AG20443 (cell line): ENCODE data around the gene GOLT1A.

ENCODE experiments used
- DNase-seq: peaks from one replicate; pipeline ENCODE4 v3.0.0; 2012; ENCODE audit warnings: low spot score, mixed read lengths

GOLT1A gene

DNA sequence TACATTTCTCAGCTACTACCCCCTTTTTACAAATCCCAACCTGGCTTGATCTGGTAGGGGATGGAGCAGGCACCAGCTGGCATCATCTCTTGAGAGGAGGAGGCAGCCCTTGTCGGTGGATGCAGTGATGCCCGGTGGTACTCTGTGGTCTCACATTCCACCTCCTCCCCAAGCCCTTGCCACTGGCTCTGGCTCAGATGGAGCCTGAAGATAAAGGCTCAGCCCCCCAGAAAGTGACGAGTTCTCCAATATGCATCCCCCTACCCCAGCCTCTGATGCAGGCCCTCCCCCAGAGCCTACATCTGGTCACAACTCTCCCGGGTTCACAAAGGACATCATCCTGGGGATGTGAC lies 3.8 kb upstream of the GOLT1A start:
- DNase-seq: no peak

DNA sequence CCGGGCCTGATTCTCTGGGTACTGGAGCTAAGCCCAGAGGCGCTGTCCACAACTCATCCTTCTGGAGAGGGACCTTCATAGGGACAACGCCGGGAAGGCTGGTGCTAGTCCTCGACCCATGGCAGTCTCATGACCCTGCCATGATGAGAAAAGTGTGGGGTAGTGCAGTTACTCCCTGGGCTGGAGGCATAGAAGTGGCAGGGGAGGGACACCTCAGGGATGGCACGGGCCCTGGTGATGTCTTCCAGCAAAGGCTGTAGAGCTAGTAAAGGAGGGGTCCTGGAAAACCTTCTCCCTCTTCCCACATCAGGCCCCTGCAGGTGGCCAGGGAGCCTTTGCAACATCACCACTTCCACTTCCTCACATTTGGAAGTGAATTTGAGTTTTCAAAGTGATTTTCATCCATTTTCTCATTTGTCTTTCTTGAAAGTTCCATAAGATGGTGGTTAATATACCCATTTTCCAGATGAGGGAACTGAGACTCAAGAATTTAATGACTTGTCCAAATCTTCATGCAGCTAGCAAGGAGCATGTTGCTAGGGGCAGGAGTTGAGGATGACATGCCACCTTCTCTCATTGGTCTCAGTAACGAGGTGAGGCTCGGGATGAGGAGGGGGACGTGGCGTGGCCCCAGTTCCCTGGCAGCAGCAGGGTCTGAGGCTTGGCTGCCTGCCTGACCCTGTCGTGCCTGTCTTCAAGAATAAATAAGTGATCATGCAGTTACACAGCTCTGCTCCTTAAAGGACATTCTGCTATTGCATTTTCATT lies 3.3 kb upstream of the GOLT1A start:
- no peak for DNase-seq

DNA sequence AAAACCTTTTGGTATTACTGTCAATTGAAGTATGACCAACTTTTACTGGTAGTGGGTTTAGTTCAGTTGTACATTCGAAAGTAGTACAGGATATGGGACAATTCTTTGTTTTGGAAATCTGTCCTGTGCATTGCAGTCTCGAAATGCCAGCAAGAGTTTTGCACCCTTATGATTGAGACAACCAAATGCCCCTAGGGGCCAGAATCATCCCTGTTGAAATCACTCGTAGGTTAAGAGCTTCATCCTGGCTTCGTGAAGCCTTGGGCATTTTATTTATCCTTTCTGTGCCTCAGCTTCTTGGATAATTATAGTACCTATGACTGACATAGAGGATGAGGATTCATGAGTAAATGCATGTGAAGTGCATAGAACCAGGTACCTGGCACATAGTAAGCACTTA lies 2.4 kb upstream of the GOLT1A start:
- DNase-seq: no peak

DNA sequence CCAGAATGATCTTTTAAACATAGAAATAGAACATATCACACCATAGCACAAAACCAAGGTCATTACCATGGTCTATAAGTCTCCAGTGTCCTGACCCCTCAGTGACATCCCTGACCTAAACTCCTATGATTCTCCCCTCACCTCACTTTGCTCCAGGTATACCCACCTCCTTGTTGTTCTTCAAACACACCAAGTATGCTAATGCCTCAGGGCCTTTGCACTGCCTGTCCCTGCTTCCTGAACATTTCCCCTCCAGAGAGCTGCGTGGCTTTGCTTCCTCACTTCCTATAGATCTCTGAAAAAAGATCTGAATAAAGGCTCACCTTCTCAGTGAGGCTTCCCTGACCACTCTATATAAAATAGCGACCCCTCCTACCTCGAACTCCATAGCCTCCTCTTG lies 1.1 kb downstream of the GOLT1A start:
- DNase-seq: no peak

DNA sequence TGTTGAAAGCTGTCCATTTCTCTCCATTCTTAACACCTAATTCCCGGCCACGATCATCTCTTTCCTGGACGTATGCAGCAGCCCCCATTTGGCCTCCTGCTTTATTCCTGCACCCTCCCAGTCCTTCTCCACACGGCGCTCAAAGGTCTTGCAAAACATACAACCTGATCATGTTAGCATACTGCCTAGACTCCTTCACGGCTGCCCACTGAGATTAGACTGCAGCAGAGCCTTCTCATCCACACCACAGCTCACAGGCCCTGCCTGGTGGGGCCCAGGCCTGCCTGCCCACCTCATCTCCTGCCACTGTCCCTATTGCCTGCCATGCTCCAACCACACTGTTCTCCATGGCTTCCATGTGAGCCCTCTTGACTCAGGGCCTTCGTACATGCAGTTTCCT lies 2.7 kb downstream of the GOLT1A start:
- no peak for DNase-seq

DNA sequence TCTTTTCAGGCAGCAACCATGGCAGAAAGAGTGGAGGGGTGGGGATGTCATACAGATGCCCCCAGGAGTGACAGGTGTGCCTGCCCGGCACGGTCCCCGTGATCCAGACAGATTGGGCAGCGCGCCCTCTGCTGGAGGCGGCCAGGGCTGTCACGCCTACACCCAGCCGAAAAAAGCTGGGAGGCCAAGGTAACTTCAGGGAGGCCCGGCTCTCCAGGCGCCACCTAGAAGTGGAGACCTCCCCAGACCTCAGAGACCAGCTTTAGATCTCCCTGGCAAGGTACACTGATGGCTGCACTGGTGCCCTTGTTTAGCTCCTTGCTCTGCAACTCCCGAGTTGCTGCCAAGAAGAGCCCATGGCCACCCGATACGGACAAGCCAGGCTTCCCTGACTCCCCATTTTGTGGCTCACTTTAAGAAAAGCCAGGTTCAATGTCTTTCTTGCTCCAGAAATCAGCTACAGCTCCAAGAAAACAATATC lies 6.6 kb downstream of the GOLT1A start:
- DNase-seq: peak; percentile 88

DNA sequence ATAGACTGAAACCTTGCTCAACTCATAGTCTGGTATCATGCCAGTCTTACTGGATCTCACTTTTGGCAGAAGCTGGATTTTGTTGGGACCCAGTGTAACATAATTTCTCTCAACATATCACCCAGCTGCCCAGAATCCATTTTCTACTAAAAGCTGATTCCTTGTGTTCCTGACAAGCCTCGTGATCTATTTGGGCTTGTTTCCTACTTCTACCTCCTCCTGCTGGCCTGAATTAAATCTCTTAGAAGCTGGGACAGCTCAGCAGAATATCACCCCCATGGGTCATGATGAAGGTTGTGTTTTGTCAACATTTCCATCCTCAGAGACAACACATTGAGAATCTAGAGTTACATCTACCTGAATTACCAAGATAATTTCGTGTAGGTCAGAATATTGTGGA lies 7.7 kb downstream of the GOLT1A start:
- peak; percentile 49 for DNase-seq

DNA sequence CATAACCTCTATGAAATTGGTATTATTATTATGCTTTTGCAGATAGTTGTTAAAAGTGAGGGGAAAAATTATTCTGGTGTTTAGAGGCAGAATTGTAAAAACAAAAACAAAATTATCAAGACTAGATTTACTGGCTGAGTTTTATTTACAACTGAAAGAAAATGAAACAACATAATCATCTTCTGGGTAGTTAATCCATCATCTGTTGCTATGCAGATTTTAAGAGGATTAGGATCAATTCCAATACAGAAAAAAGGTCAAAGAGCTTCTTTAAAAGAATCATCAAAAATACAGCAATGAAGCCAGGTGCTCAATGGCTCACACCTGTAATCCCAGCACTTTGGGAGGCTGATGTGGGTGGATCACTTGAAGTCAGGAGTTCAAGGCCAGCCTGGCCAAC lies 8.3 kb downstream of the GOLT1A start:
- DNase-seq: no peak

DNA sequence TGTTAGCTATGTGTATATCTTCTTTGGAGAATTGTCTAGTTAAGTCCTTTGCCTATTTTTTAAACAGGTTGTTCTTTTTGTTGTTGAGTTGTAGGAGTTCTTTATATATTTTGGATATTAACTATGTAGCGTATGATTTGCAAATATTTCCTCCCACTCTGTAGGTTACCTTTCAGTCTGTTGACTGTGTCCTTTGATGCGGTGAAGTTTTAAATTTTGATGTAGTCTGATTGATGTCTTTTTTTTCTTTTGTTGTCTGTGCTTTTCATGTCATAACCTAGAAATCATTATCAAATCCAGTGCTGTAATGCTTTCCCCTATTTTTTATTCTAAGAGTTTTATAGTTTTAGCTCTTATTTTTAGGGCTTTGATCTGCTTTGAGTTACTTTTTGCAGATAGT lies 8.8 kb downstream of the GOLT1A start:
- no peak for DNase-seq

DNA sequence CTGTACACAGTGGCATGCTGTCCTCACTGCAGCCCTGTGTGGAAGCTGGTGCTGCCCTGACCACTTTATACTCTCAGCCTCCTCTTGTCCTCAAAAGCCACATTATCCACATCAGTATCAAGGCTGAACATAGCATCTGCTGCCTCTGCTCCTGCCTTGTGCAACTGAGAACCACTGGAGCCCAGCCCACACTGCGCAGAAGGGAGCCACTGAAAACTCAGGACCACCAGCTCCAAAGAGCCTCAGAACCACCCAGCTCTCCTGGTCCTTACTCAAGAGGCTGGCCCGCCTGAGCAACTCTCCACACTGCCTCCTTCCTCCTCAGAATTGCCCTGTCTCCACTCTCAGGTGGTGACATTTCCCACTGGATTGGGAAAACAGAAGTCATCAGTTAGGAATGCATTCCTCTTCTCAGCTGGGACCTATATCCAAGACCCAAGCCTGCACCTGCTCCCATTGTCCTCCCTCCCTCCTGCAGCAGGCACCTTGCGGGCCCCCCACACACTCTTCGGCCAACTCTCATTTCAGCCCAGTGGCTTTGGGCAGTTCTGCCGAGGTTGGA lies 10.5 kb downstream of the GOLT1A start:
- no peak for DNase-seq

DNA sequence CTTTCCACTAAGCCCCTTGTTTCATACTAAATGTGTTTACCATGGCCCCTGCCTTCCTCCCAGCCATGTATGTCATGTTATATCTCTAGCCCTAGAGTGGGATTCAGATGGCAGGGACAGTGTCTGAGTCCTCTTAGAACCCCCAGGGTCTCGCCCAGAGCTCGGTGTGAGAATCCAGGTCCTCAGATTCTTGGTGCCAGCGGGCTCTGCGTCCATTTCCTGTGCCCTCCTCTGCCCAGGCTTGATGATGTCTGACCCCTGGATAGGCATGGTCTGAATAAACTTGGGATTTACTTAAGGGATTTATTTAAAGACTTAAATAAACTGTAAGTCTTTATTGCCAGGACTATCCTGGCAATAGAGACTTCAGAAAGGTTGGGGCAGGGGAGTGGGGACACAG lies 11.3 kb downstream of the GOLT1A start:
- no peak for DNase-seq

DNA sequence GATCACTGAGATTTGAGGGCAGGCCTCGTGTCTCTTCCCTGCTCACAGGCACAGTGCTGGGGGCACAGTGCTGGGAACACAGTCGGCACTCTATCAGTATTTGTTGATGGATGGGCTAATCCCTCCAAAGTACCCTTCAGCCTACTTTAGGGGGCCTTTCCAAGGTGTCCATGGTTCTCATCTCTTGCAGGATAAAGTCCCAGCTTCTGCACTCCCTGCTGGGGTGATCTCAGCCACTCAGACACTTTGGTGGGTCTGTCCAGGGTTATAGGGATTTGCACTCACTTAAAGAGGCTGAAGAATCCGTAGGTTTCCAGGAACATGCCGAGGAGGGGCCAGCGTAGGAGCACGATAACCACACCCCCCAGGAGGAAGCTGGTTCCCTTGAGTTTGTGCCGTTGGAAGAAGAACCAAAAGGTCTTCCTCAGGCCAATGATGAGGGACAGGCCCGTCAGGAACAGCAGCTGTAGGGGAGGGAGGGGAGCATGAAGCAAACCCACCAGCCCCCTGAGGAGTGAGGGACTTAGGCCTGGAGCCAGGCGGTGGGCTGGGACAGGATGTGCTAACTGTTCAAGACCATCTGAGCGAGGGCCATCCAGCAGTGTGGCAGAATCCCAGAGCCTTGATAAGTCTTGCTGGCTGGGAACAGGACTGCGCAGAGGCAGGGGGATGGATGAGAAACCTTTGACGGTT lies 12.3 kb downstream of the GOLT1A start:
- no peak for DNase-seq

DNA sequence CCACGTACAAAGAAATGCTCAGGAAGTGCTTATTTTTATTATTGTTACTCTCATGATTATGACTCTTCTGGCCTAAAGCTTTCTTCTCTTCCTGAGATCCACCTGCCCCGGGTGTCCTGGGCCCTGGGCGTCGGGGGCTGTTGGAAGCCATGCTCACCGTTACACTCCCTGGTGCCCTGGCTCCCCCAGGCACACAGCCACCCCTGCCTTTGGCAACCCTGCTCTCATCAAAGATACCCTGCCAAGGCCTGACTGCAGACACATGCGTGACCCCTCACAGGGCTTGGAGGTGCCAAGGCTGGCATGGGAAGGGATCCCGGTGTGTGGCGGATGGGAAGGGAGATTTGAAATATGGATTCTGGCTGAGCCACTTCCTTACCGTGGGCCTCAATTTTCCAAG lies 14.2 kb downstream of the GOLT1A start:
- DNase-seq: no peak

DNA sequence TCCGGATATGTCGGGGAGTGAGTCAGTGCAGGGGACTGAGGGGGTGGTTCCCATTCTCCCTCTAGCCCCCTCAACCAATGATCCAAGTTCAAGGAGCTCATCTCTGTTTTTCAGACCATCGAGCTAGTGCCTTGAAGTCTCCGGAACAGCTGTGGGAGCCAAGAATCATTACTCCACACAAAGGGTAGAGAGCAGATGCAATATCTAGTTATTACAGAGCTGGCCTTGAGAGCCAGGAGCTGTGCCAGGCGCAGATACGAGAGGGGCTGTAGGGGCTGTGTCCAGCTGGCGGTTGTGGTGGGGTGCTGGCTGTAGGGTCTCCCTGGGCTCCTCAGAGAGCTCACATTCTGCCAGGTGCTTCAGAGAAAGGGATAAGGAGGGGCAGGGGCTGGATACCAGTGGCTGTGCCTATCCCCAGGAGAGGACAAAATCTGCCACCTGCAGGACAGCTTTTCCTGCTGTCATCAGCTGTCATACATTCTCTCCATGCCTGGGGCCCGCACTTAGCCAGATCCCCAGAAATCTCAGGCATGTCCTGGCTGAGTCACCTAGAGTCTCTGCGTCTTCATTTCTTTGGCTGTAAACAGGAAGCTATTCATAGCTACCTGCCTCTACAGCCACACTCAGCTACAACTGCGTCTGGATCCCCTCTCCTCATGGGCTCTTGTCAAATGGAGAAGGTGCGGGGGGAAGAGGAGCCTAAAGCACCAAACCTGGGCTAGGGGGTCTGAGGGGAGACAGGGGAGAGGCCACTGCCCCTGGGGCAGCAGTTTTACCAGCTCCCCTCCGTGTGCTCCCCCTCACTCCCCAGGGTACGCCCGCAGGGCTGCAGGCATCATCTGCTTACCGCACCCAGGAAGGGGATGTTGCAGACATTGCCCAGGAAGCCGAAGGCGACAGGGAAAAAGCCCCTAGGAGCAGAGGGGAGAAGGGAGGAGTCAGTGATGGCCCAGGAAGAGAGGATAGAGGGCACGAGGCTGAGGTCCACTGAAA lies 15.1 kb downstream of the GOLT1A start:
- DNase-seq: peak; percentile 78

DNA sequence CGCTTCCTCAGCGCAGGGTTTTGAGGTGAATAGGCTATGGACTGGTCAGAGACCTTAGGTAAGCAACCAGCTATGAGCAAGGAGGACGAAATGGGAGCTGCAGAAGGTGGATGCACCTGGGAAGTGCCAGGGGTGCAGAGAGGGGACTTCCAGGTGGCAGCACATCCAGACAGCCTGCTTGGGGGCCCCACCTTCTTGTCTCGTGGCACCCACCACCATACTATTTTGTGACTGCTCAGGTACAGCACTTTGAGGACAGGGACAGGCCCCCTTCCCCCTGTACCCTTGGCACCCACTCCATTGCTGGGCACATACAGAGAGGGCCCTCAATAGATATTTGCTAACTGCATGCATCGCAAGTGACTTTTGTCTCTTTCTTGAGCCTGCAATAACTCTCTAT lies 16.7 kb downstream of the GOLT1A start:
- DNase-seq: no peak

DNA sequence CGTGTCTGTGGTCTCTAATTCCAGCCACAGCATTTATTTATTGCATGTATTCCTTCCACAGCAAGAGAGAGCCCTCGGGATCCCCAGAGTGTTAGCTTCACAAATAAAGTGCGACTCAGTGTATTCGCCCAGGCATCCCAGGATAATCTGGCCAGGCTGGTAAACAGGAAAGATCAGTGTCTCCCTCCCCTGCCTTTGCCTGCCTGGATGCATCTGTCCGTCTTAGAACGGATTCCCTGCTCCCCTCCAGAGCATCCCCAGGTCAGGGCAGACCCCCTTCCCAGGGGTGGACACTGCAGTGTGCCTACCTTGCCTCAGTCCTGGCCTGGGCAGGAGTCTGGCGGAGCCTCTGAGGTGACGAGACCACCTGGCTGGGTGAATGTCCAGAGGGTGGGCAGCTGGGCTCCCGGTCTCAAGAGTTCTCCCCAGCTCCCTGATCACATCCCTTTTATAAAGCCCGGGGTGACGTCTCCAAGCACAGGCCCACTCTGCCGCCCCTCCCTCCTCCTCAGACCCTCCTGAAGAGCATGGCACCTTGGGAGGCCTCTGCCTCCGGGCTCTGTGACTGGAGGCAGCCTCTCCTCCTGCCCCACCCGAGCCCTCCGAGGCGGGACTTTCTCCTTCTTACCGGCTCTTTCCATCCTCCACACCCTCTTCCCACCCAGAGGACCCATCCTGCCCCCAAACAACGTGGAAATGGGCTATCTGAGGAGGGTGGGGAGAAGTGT lies 17.6 kb downstream of the GOLT1A start, which contains the start of gene KISS1:
Gene KISS1 (minus strand): TSS at position 424 of the 728 bp plus-strand sequence. CDS start 3,615 bp downstream, outside the sequence.
- no peak for DNase-seq

DNA sequence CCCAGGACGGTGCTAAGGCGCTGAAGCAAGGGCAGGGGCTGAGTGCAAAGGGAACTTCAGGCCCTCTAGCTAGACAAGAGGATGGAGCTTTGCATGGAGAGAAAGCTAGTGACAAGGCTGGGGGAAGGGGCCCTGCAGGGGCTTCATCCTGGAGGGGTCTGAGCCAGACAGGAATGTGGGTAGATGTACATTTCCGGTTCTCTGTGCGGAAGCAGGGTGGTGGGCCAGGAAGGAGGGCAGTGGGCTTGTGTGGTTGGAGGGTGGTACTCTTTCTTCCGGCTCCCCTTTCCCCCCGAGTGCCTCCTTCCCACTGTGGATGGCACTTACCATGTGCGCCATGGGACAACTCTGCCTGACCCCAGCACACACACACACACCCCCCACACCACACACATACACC lies 19.0 kb downstream of the GOLT1A start:
- no peak for DNase-seq

DNA sequence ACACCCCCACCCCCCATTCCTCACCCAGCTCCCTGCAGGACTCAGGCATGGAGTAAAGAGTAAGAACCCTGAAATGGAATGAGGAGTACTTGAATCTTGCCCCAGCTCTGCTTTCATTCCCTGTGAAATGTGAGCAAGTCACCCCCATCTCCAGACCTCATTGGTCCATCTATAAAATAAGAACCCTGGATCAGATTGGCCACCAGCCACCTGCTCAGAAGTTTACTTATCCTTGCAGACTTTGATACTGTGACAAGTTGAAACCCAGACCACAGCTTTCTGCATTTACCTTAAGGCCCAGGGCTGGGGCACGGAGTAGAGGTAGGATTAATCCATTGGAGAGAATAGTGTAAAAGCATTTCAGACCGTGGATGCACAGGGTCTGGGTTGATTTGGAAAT lies 19.7 kb downstream of the GOLT1A start:
- no peak for DNase-seq

DNA sequence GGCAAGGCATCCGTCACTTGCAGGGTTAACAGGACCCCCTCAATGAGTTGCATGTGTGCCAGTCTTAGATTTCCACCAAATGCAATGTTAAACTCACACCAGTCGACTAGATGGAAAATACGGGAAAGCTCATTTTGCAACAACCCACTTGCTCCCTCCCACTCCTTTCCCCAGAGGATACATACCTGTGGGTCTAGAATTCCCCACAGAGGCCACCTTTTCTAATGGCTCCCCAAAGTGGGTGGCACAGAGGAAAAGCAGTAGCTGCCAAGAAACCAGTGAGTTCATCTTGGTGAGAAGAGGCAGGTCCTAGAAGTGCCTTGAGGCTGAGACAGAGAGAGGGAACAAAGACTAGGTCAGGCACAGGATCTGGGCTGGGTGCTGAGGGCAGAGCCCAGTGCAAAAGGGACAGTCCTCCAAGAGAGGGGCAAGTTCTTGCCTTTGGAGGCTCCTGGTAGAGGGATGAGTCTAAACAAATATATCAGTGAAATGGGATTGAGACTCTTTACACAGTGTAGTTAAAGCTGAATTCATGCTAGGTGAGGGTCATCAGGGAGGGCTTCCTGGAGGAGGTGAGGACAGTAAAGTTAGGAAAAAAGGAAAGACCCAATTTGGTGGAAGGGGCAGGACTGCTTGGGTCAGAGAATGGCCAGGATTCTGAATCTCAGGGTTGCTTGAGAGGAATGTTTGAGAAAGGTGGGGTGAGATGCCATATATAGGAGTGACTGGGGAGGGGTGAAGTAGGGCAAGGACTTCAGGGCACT lies 21.0 kb downstream of the GOLT1A start:
- no peak for DNase-seq

DNA sequence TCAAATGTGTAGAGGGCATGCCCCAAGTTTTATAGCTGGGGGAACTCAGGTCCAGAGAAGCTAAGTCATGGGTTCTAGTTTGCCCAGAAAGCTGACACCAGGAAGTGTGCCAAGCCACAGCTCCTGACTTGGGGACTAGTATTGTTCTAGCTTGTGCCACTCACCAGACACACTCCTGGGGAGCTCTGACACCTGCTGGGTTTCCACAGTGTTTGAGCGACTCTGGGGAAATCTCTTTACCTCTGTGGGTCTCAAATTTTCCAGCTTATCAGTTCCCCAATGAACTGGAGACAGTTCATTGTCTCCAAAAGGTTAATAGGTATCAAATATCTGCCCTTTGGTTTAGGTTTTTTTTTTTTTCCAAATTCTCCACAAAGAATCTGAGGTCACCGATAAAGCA lies 21.7 kb downstream of the GOLT1A start:
- no peak for DNase-seq

DNA sequence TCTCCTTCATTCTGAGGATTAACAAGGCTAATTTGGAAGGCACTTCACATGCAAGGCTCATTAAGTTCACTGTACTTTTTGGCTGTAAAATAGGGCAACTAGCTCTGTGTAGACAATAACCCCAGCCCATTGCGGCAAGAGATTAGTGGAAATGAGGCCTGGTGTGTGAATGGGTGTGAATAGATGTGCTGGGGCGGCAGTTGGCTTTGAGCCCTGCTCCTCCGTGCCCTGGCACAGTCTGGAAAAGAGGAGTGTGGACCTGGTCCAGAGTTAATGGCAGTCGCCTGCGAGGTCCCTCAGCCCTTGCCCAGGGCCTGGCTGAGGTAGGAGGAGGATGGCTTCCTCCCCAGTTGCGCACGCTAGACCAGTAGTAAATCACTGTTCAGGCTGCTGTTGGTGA lies 22.3 kb downstream of the GOLT1A start:
- no peak for DNase-seq
